Caco-2 (cell line): ENCODE data around the gene APOH. TPM values are rescaled to one million over a fixed set of nuclear protein-coding genes. Genes with fewer than 3 reads are reported as not detected.

Source experiments
- BruUV-seq: library from RNA; stranded (reverse); fragments of 400-500 nt; replicated peaks from 2 replicates; lab custom pipeline; 2021; lab: Mats Ljungman, UMichigan
- CTCF ChIA-PET: fragments of 300-600 bp; sonication (Branson Sonifier 250); formaldehyde crosslinking; loops from one replicate; lab custom pipeline; 2022; ENCODE audit warnings: antibody characterized with exemption; lab: Charles Lee
- POLR2A ChIA-PET: fragments of 300-600 bp; sonication (Branson Sonifier 250); formaldehyde crosslinking; loops from one replicate; lab custom pipeline; 2022; ENCODE audit warnings: antibody characterized with exemption; lab: Charles Lee
- DNase-seq, 2 experiments: peaks; one replicate each; pipeline versions ENCODE4 v3.0.0 to v3.0.0-alpha.2; 2020 to 2022
- H3K27me3 ChIP-seq: replicated peaks from 2 replicates; pipeline ENCODE4 v1.6.0; 2011; ENCODE audit warnings: low read length; ENCODE audit not compliant: control insufficient read depth, insufficient read depth
- H3K36me3 ChIP-seq: 2 replicates; pipeline ENCODE4 v1.5.1; 2011; ENCODE audit warnings: low read length; ENCODE audit not compliant: control insufficient read depth, insufficient read depth
- H3K4me1 ChIP-seq: fragments of 250-450 bp; sonication (Bioruptor Pico); 2 replicates; pipeline ENCODE4 v1.5.1; 2020; ENCODE audit warnings: mild to moderate bottlenecking
- H3K4me3 ChIP-seq: 2 replicates; pipeline ENCODE4 v1.5.1; 2011; ENCODE audit warnings: low read depth, mild to moderate bottlenecking, control low read depth, low read length
- H3K9me3 ChIP-seq: fragments of 250-450 bp; sonication (Bioruptor Pico); 2 replicates; pipeline ENCODE4 v1.5.1; 2020; ENCODE audit warnings: mild to moderate bottlenecking, moderate library complexity
- H3K27ac Mint-ChIP-seq: one replicate; pipeline ENCODE4 v1.8.0; 2022; ENCODE audit warnings: mixed read lengths; ENCODE audit not compliant: unreplicated experiment
- H3K27me3 Mint-ChIP-seq: one replicate; pipeline ENCODE4 v1.8.0; 2022; ENCODE audit warnings: mixed read lengths; ENCODE audit not compliant: insufficient read depth, unreplicated experiment
- H3K36me3 Mint-ChIP-seq: one replicate; pipeline ENCODE4 v1.8.0; 2022; ENCODE audit warnings: mild to moderate bottlenecking, mixed read lengths; ENCODE audit not compliant: insufficient read depth, unreplicated experiment
- H3K4me1 Mint-ChIP-seq: one replicate; pipeline ENCODE4 v1.8.0; 2022; ENCODE audit warnings: low read depth, mixed read lengths; ENCODE audit not compliant: unreplicated experiment
- H3K4me3 Mint-ChIP-seq: one replicate; pipeline ENCODE4 v1.8.0; 2022; ENCODE audit warnings: mild to moderate bottlenecking, moderate library complexity, mixed read lengths; ENCODE audit not compliant: unreplicated experiment
- H3K9me3 Mint-ChIP-seq: one replicate; pipeline ENCODE4 v1.8.0; 2022; ENCODE audit warnings: mixed read lengths; ENCODE audit not compliant: unreplicated experiment
- CTCF ChIP-seq, 2 experiments: fragments of 200-600 bp in 1 of 2; IDR thresholded peaks; 1 replicate in 1 of 2; 2 replicates in 1 of 2; pipeline versions ENCODE4 v1.5.1 to v1.8.0; 2011 to 2022; ENCODE audit warnings: antibody characterized with exemption in 1 of 2, control low read depth in 1 of 2, inconsistent platforms in 1 of 2, low read depth in 1 of 2, low read length in 1 of 2, mild to moderate bottlenecking in 1 of 2, moderate library complexity in 1 of 2; ENCODE audit not compliant: insufficient read depth in 1 of 2, severe bottlenecking in 1 of 2, unreplicated experiment in 1 of 2
- intact Hi-C: fragments of 100-400 bp; cut with micrococcal nuclease; formaldehyde crosslinking; loops from one replicate; pipeline ENCODE4 v1.10.0; 2022; ENCODE audit not compliant: unreplicated experiment
- total RNA-seq: library from RNA; stranded (reverse); gene quantifications from 2 replicates; pipeline ENCODE4 v1.2.3, GENCODE V29; 2022

The APOH gene
- total RNA-seq, 1 experiment from 2014 or later: 135 TPM

GRCh38 chr17:66211047-66211810 lies 18.0 kb downstream of the APOH start:
- no TSS peak for BruUV-seq
- Histone ChIP-seq H3K27me3 (no peaks in the 10 kb centered on the region), H3K4me1 (no peaks in the 10 kb centered on the region), H3K9me3 (no peaks in the 10 kb centered on the region), H3K4me3 (no peak overlapping the region), H3K36me3 (no peaks in the 10 kb centered on the region; the same call in 1 of the 2 replicates)
- no peak overlapping the region for H3K27ac Mint-ChIP-seq
- no peak for DNase-seq
- H3K4me3 Mint-ChIP-seq: no peak overlapping the region
- intact Hi-C loops: no loop called here
- ChIA-PET POLR2A (no interaction called here), CTCF (interaction anchor here (0.6 kb wide), 1 partner anchor 45 kb away, joined by 3 read pairs; no protein-coding TSS in a partner anchor)
- H3K36me3 Mint-ChIP-seq: no peaks in the 10 kb centered on the region
- H3K9me3 Mint-ChIP-seq: no peaks in the 10 kb centered on the region
- TF ChIP-seq CTCF (IDR thresholded peaks at IDR 0.05; ENCODE audit: insufficient read depth in 1 of 2, low read depth in 1 of 2, low read length in 1 of 2, severe bottlenecking in 1 of 2, unreplicated experiment in 1 of 2): no peak
- H3K4me1 Mint-ChIP-seq: no peaks in the 10 kb centered on the region
- H3K27me3 Mint-ChIP-seq: no peaks in the 10 kb centered on the region

- H3K36me3 Mint-ChIP-seq: no peaks in the 10 kb centered on the region
- no peaks in the 10 kb centered on the region for H3K9me3 Mint-ChIP-seq
- ChIA-PET CTCF (no interaction called here), POLR2A (no interaction called here)
- intact Hi-C loops: no loop called here
- Histone ChIP-seq H3K27me3 (no peaks in the 10 kb centered on the region), H3K36me3 (no peaks in the 10 kb centered on the region; the same call in 1 of the 2 replicates), H3K4me3 (no peak overlapping the region), H3K9me3 (no peaks in the 10 kb centered on the region), H3K4me1 (no peaks in the 10 kb centered on the region)
- no peak for TF ChIP-seq CTCF (IDR thresholded peaks at IDR 0.05; ENCODE audit: insufficient read depth in 1 of 2, low read depth in 1 of 2, low read length in 1 of 2, severe bottlenecking in 1 of 2, unreplicated experiment in 1 of 2)
- no peak overlapping the region for H3K27ac Mint-ChIP-seq
- H3K4me1 Mint-ChIP-seq: no peaks in the 10 kb centered on the region
- H3K27me3 Mint-ChIP-seq: no peaks in the 10 kb centered on the region
- H3K4me3 Mint-ChIP-seq: no peak overlapping the region
- BruUV-seq: no TSS peak
- DNase-seq: no peak
These were observed 19.0 kb downstream of the APOH start for GRCh38 chr17:66210208-66210574.

GRCh38 chr17:66207936-66208335 lies 21.3 kb downstream of the APOH start:
- no peaks in the 10 kb centered on the region for H3K27me3 Mint-ChIP-seq
- no peak overlapping the region for H3K4me3 Mint-ChIP-seq
- POLR2A ChIA-PET: interaction anchor here (0.6 kb wide), 2 partner anchors 13 to 273 kb away, joined by 3 read pairs; no protein-coding TSS in a partner anchor
- no peaks in the 10 kb centered on the region for H3K36me3 Mint-ChIP-seq
- intact Hi-C loops: no loop called here
- CTCF ChIA-PET: no interaction called here
- Histone ChIP-seq H3K36me3 (no peaks in the 10 kb centered on the region), H3K9me3 (no peaks in the 10 kb centered on the region), H3K4me3 (no peak overlapping the region), H3K27me3 (no peaks in the 10 kb centered on the region), H3K4me1 (peaks cover 5% of the 10 kb centered on the region)
- H3K9me3 Mint-ChIP-seq: no peaks in the 10 kb centered on the region
- H3K4me1 Mint-ChIP-seq: no peaks in the 10 kb centered on the region
- no peak for DNase-seq
- H3K27ac Mint-ChIP-seq: no peak overlapping the region
- no TSS peak for BruUV-seq
- no peak for TF ChIP-seq CTCF (IDR thresholded peaks at IDR 0.05; ENCODE audit: insufficient read depth in 1 of 2, low read depth in 1 of 2, low read length in 1 of 2, severe bottlenecking in 1 of 2, unreplicated experiment in 1 of 2)
